ENCODE results near the gene PAMR1.

The PAMR1 gene

GRCh38 chr11:35525501-35526175, at the start of gene PAMR1:
Gene PAMR1 (minus strand): TSS chr11:35525616. CDS start chr11:35525585, 31 bp downstream.
- no peak within 1 kb of the TSS for H3K27ac Mint-ChIP-seq
- peak; percentile 46 for ATAC-seq
- H3K36me3 Mint-ChIP-seq: no peaks in the 10 kb centered on the region
- no peak within 1 kb of the TSS for H3K4me3 Mint-ChIP-seq
- H3K4me1 Mint-ChIP-seq: no peaks in the 10 kb centered on the region
- H3K27me3 Mint-ChIP-seq: peaks cover 79% of the 10 kb centered on the region
- H3K9me3 Mint-ChIP-seq: no peaks in the 10 kb centered on the region

- Mint-ChIP-seq H3K36me3 (no peaks in the 10 kb centered on the region), H3K27me3 (peaks cover 43% of the 10 kb centered on the region), H3K4me3 (no peak overlapping the region), H3K9me3 (peaks cover 10% of the 10 kb centered on the region), H3K27ac (no peak overlapping the region), H3K4me1 (no peaks in the 10 kb centered on the region)
- ATAC-seq: no peak
Measured at GRCh38 chr11:35571696-35572095, 46.3 kb upstream of the PAMR1 start.

- Mint-ChIP-seq H3K27ac (no peak overlapping the region), H3K4me3 (no peak overlapping the region), H3K36me3 (no peaks in the 10 kb centered on the region), H3K27me3 (peaks cover 27% of the 10 kb centered on the region), H3K9me3 (peaks cover 10% of the 10 kb centered on the region), H3K4me1 (no peaks in the 10 kb centered on the region)
- ATAC-seq: no peak
Measured at GRCh38 chr11:35567737-35568465, 42.5 kb upstream of the PAMR1 start.

- Mint-ChIP-seq H3K27ac (no peak overlapping the region), H3K27me3 (peaks cover 27% of the 10 kb centered on the region), H3K4me3 (no peak overlapping the region), H3K4me1 (no peaks in the 10 kb centered on the region), H3K9me3 (peaks cover 10% of the 10 kb centered on the region), H3K36me3 (no peaks in the 10 kb centered on the region)
- no peak for ATAC-seq
Measured at GRCh38 chr11:35566885-35567284, 41.5 kb upstream of the PAMR1 start.

GRCh38 chr11:35566181-35566580, 40.8 kb upstream of the PAMR1 start:
- Mint-ChIP-seq H3K27me3 (peaks cover 23% of the 10 kb centered on the region), H3K4me1 (no peaks in the 10 kb centered on the region), H3K27ac (no peak overlapping the region), H3K36me3 (no peaks in the 10 kb centered on the region), H3K4me3 (no peak overlapping the region), H3K9me3 (peaks cover 9% of the 10 kb centered on the region)
- no peak for ATAC-seq

- H3K36me3 Mint-ChIP-seq: no peaks in the 10 kb centered on the region
- ATAC-seq: no peak
- no peak overlapping the region for H3K4me3 Mint-ChIP-seq
- H3K27ac Mint-ChIP-seq: no peak overlapping the region
- no peaks in the 10 kb centered on the region for H3K9me3 Mint-ChIP-seq
- no peaks in the 10 kb centered on the region for H3K4me1 Mint-ChIP-seq
- H3K27me3 Mint-ChIP-seq: peaks cover 30% of the 10 kb centered on the region
Measured at GRCh38 chr11:35564245-35564595, 38.8 kb upstream of the PAMR1 start.

GRCh38 chr11:35563484-35564244, 38.2 kb upstream of the PAMR1 start:
- Mint-ChIP-seq H3K9me3 (no peaks in the 10 kb centered on the region), H3K27me3 (peaks cover 30% of the 10 kb centered on the region)

GRCh38 chr11:35559949-35560348, 34.5 kb upstream of the PAMR1 start:
- no peak overlapping the region for H3K4me3 Mint-ChIP-seq
- peaks cover 20% of the 10 kb centered on the region for H3K27me3 Mint-ChIP-seq
- no peaks in the 10 kb centered on the region for H3K36me3 Mint-ChIP-seq
- no peaks in the 10 kb centered on the region for H3K4me1 Mint-ChIP-seq
- no peaks in the 10 kb centered on the region for H3K9me3 Mint-ChIP-seq
- no peak for ATAC-seq
- no peak overlapping the region for H3K27ac Mint-ChIP-seq

More at GRCh38 chr11:35563484-35564244, 38.2 kb upstream of the PAMR1 start:
- no peaks in the 10 kb centered on the region for H3K36me3 Mint-ChIP-seq
- H3K4me1 Mint-ChIP-seq: no peaks in the 10 kb centered on the region
- no peak overlapping the region for H3K4me3 Mint-ChIP-seq
- ATAC-seq: no peak
- no peak overlapping the region for H3K27ac Mint-ChIP-seq

- H3K4me3 Mint-ChIP-seq: no peak overlapping the region
- no peaks in the 10 kb centered on the region for H3K4me1 Mint-ChIP-seq
- no peaks in the 10 kb centered on the region for H3K9me3 Mint-ChIP-seq
- H3K27me3 Mint-ChIP-seq: peaks cover 31% of the 10 kb centered on the region
- no peak overlapping the region for H3K27ac Mint-ChIP-seq
- H3K36me3 Mint-ChIP-seq: no peaks in the 10 kb centered on the region
- ATAC-seq: no peak
Measured at GRCh38 chr11:35558513-35558912, 33.1 kb upstream of the PAMR1 start.

GRCh38 chr11:35555488-35555887, 30.1 kb upstream of the PAMR1 start:
- H3K27me3 Mint-ChIP-seq: peaks cover 45% of the 10 kb centered on the region
- H3K4me3 Mint-ChIP-seq: no peak overlapping the region
- H3K36me3 Mint-ChIP-seq: no peaks in the 10 kb centered on the region
- ATAC-seq: no peak
- H3K4me1 Mint-ChIP-seq: no peaks in the 10 kb centered on the region
- no peaks in the 10 kb centered on the region for H3K9me3 Mint-ChIP-seq
- H3K27ac Mint-ChIP-seq: no peak overlapping the region

- no peak for ATAC-seq
- no peaks in the 10 kb centered on the region for H3K9me3 Mint-ChIP-seq
- H3K27me3 Mint-ChIP-seq: peaks cover 41% of the 10 kb centered on the region
- H3K4me3 Mint-ChIP-seq: no peak overlapping the region
- no peak overlapping the region for H3K27ac Mint-ChIP-seq
- H3K4me1 Mint-ChIP-seq: no peaks in the 10 kb centered on the region
- no peaks in the 10 kb centered on the region for H3K36me3 Mint-ChIP-seq
Measured at GRCh38 chr11:35554491-35555437, 29.3 kb upstream of the PAMR1 start.

GRCh38 chr11:35553831-35554230, 28.4 kb upstream of the PAMR1 start:
- H3K36me3 Mint-ChIP-seq: no peaks in the 10 kb centered on the region
- H3K27me3 Mint-ChIP-seq: peaks cover 37% of the 10 kb centered on the region
- ATAC-seq: no peak
- H3K27ac Mint-ChIP-seq: no peak overlapping the region
- H3K9me3 Mint-ChIP-seq: no peaks in the 10 kb centered on the region
- H3K4me3 Mint-ChIP-seq: no peak overlapping the region
- H3K4me1 Mint-ChIP-seq: no peaks in the 10 kb centered on the region

- no peak overlapping the region for H3K27ac Mint-ChIP-seq
Measured at GRCh38 chr11:35553021-35553420, 27.6 kb upstream of the PAMR1 start.

GRCh38 chr11:35552616-35553015, 27.2 kb upstream of the PAMR1 start:
- no peak for ATAC-seq
- Mint-ChIP-seq H3K4me3 (no peak overlapping the region), H3K27ac (no peak overlapping the region), H3K36me3 (no peaks in the 10 kb centered on the region), H3K4me1 (no peaks in the 10 kb centered on the region), H3K9me3 (peaks cover 7% of the 10 kb centered on the region), H3K27me3 (peaks cover 37% of the 10 kb centered on the region)

More at GRCh38 chr11:35553021-35553420, 27.6 kb upstream of the PAMR1 start:
- ATAC-seq: no peak
- H3K4me1 Mint-ChIP-seq: no peaks in the 10 kb centered on the region
- no peaks in the 10 kb centered on the region for H3K36me3 Mint-ChIP-seq
- H3K9me3 Mint-ChIP-seq: peaks cover 5% of the 10 kb centered on the region
- no peak overlapping the region for H3K4me3 Mint-ChIP-seq
- peaks cover 37% of the 10 kb centered on the region for H3K27me3 Mint-ChIP-seq

Data from stimulated activated memory B cell treated with anti-CD40 and anti-IgM and Interleukin-4, amounts not matched to agents 10 μg/mL and 1 μg/mL and 100 μg/mL, for 72 hours (primary cell).